ENCODE measurements around the gene HLF. TPM values are rescaled to one million over a fixed set of nuclear protein-coding genes. Genes with fewer than 3 reads are reported as not detected.

Gene HLF
- total RNA-seq, 4 donors from 2014 or later, result 137 to 176 (median 154) TPM

- Histone ChIP-seq H3K27ac (replicated peaks in 1 of 4) (peak overlapping the region in 1 of 4 donors; percentile 99), H3K36me3 (no peaks in the 10 kb centered on the region), H3K4me1 (peaks cover 13 to 40% (median 32%) of the 10 kb centered on the region in 4 donors), H3K9me3 (no peaks in the 10 kb centered on the region), H3K4me3 (peak overlapping the region; percentile 70 to 87 (median 76)), H3K27me3 (no peaks in the 10 kb centered on the region)
- intact Hi-C loops (cut with DNase I), result loop anchor here (2.0 to 10.0 kb wide), 4 partner anchors 25 to 151 kb away; no protein-coding TSS in a partner anchor
- 41% methylated on average over 31 of the region's 31 CpGs for WGBS
- DNase-seq (ENCODE audit: extremely low spot score), result no peak
- TF ChIP-seq CTCF (IDR thresholded peaks at IDR 0.05) (no peak), POLR2AphosphoS5 (IDR thresholded peaks at IDR 0.05) (no peak), POLR2A (IDR thresholded peaks at IDR 0.05; ENCODE audit: low read depth) (no peak), EP300 (IDR thresholded peaks at IDR 0.05) (no peak)
Measured at GRCh38 chr17:55263569-55264277, 1.0 kb upstream of the HLF start.

DNA sequence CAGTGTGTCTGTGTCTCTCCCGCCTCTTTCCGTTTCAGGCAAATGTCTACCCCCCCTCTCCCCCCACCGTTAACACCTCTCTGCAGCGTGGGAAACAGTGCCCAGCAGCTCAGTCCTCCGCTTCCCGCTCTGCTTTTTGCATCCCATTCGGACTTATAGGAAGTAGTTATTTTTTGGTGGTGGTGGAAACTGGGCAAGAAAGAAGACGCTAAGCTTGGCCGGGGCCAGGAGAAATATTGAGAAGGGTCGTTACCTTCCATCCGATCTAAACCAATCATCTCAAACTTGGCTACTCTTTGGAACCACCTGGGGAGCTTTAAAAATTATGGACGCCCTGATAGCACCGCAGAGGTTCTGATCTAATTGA is 499 bp upstream of the HLF start:
- no peaks in the 10 kb centered on the region for H3K36me3 ChIP-seq
- intact Hi-C loops (cut with DNase I), result loop anchor here (2.0 to 10.0 kb wide), 4 partner anchors 25 to 151 kb away; no protein-coding TSS in a partner anchor
- no peaks in the 10 kb centered on the region for H3K27me3 ChIP-seq
- peak overlapping the region in 1 of 4 donors; percentile 99 for H3K27ac ChIP-seq (replicated peaks in 1 of 4)
- peak overlapping the region; percentile 70 to 87 (median 76) for H3K4me3 ChIP-seq
- WGBS, result 7% methylated on average over 13 of the region's 13 CpGs
- no peaks in the 10 kb centered on the region for H3K9me3 ChIP-seq
- peaks cover 13 to 40% (median 32%) of the 10 kb centered on the region in 4 donors for H3K4me1 ChIP-seq
- no peak for DNase-seq (ENCODE audit: extremely low spot score)
- TF ChIP-seq EP300 (IDR thresholded peaks at IDR 0.05), result no peak
- TF ChIP-seq POLR2A (IDR thresholded peaks at IDR 0.05; ENCODE audit: low read depth), result no peak
- TF ChIP-seq POLR2AphosphoS5 (IDR thresholded peaks at IDR 0.05), result no peak
- no peak for TF ChIP-seq CTCF (IDR thresholded peaks at IDR 0.05)

DNA sequence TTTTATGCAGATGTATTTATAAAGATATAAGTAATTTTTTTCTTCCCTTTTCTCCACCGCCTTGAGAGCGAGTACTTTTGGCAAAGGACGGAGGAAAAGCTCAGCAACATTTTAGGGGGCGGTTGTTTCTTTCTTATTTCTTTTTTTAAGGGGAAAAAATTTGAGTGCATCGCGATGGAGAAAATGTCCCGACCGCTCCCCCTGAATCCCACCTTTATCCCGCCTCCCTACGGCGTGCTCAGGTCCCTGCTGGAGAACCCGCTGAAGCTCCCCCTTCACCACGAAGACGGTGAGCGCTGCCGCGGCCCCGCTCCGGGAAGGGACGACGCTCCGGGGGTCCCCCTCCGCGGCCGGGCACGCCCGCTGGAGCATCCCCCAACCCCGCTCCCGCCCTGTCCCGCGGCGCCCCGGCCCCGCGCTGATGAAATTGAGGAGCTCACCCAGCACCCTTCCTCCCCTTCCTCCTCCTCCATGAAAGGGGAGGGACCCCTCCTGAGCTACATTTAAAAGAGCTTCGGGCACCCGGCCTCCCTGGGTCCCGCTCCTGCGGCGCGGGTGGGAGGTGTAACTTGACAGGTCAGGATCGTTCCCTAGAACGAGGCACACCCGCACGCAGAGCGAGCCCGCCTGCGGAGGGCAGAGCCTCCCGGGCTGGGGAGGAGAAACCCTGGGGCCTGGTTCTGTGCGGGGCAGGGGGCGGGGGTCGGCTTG is 706 bp downstream of the HLF start:
- no peak for DNase-seq (ENCODE audit: extremely low spot score)
- no peak for TF ChIP-seq CTCF (IDR thresholded peaks at IDR 0.05)
- no peak for TF ChIP-seq POLR2AphosphoS5 (IDR thresholded peaks at IDR 0.05)
- no peak for TF ChIP-seq POLR2A (IDR thresholded peaks at IDR 0.05; ENCODE audit: low read depth)
- TF ChIP-seq EP300 (IDR thresholded peaks at IDR 0.05), result no peak
- under 1% methylated on average over 34 of the region's 52 CpGs for WGBS
- H3K27ac ChIP-seq (replicated peaks in 1 of 4), result peak overlapping the region; percentile 92 to 99 (median 98)
- H3K27me3 ChIP-seq, result no peaks in the 10 kb centered on the region
- peaks cover 13 to 38% (median 35%) of the 10 kb centered on the region in 4 donors for H3K4me1 ChIP-seq
- H3K9me3 ChIP-seq, result no peaks in the 10 kb centered on the region
- no peaks in the 10 kb centered on the region for H3K36me3 ChIP-seq
- peak overlapping the region; percentile 70 to 87 (median 76) for H3K4me3 ChIP-seq
- intact Hi-C loops (cut with DNase I), result loop anchor here (2.0 to 10.0 kb wide), 3 partner anchors 27 to 149 kb away; no protein-coding TSS in a partner anchor

- no peaks in the 10 kb centered on the region for H3K27me3 ChIP-seq
- peaks cover 13 to 47% (median 42%) of the 10 kb centered on the region in 4 donors for H3K4me1 ChIP-seq
- no peak for TF ChIP-seq CTCF (IDR thresholded peaks at IDR 0.05)
- no peak for TF ChIP-seq EP300 (IDR thresholded peaks at IDR 0.05)
- peak; percentile 58 to 69 for TF ChIP-seq POLR2AphosphoS5 (IDR thresholded peaks at IDR 0.05)
- no peak for TF ChIP-seq POLR2A (IDR thresholded peaks at IDR 0.05; ENCODE audit: low read depth)
- H3K9me3 ChIP-seq, result no peaks in the 10 kb centered on the region
- no peaks in the 10 kb centered on the region for H3K36me3 ChIP-seq
- intact Hi-C loops (cut with DNase I), result loop anchor here (10.0 kb wide), 1 partner anchor 148 kb away; no protein-coding TSS in a partner anchor
- 41% methylated on average over 3 of the region's 25 CpGs for WGBS
- H3K4me3 ChIP-seq, result peak overlapping the region; percentile 70 to 87 (median 76)
- no peak for DNase-seq (ENCODE audit: extremely low spot score)
- peak overlapping the region; percentile 92 to 99 (median 98) for H3K27ac ChIP-seq (replicated peaks in 1 of 4)
Measured at GRCh38 chr17:55266051-55266957, 1.5 kb downstream of the HLF start.
